HG02970 (cell line): Measurements from ENCODE around the gene DEAF1.

ENCODE experiments used
- ATAC-seq: cut with Tn5 transposase; IDR thresholded peaks from one replicate; pipeline ENCODE4 v1.9.1; 2021; ENCODE audit warnings: mild to moderate bottlenecking, moderate library complexity, moderate number of reproducible peaks; ENCODE audit not compliant: unreplicated experiment, low FRiP score

DEAF1 gene

GRCh38 chr11:601573-602245, 93.3 kb downstream of the DEAF1 start:
- ATAC-seq, result no peak

- ATAC-seq, result no peak
These were observed 96.9 kb downstream of the DEAF1 start for GRCh38 chr11:598005-598680.

- ATAC-seq, result no peak
These were observed 97.8 kb downstream of the DEAF1 start for GRCh38 chr11:597166-597725.

GRCh38 chr11:596374-596773, 98.6 kb downstream of the DEAF1 start:
- ATAC-seq, result no peak

- no peak for ATAC-seq
These were observed 99.6 kb downstream of the DEAF1 start for GRCh38 chr11:595400-595799.
